AG08396 (cell line): ENCODE results near the gene CLSTN2.

Experiments
- DNase-seq: peaks from one replicate; pipeline ENCODE4 v3.0.0; 2012; ENCODE audit warnings: low spot score, mixed read lengths

The CLSTN2 gene

DNA sequence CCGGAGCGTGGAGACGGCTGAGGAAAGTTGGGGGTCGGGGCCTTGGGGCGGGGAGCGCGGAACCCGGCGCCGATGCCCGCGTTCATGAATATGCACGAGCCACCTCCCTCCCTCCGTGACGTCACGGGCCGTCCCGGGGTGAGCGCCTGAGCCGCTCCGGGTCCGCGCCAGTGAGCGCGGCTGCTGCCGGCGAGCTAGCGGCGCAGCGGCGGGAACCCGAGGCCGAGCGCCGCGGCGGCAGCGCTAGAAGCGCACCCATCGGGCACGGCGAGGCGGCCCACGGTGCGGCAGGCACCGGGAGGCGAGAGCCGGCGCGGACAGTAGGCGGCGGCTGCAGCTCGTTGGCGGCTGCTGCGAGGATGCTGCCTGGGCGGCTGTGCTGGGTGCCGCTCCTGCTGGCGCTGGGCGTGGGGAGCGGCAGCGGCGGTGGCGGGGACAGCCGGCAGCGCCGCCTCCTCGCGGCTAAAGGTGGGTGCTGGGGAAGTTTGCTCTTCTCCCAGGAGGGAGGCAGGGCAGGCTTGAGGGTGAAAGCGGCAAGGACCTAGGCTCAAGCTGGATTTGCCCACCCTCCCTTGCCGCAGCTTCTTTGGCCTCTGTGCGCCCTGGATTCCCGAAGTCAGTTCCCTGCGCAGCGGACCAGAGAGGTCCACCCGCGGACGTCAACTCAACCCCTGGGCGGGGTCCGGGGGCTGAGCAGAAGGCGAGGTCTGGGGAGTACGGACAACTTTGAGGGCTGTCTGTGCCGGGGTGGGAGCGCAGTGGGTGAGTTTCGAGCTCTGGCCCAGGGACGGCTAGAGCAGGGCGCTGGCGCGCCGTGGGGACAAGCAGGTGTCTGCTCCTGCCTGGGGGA, at the start of gene CLSTN2:
CLSTN2 (plus strand) TSS at position 170 of the 850 bp plus-strand sequence.
- DNase-seq: peak; percentile 75

DNA sequence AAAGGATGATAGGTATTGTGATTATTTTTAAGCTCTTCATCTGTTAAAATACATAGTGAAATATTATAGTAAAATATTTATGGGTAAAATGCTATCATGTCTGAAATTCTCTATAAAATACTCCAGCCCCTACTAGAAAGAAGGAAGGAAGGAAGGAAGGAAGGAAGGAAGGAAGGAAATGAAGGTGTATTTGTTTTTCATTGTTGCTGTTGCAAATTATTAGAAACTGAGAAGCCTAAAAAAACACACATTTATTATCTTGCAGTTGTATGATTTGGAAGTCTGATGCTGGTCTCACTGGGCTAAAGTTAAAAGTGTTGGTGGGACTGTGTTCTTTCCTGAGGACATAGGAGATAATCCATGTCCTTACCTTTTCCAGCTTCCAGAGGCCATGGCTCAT, 47.6 kb upstream of the CLSTN2 start:
- DNase-seq: no peak

DNA sequence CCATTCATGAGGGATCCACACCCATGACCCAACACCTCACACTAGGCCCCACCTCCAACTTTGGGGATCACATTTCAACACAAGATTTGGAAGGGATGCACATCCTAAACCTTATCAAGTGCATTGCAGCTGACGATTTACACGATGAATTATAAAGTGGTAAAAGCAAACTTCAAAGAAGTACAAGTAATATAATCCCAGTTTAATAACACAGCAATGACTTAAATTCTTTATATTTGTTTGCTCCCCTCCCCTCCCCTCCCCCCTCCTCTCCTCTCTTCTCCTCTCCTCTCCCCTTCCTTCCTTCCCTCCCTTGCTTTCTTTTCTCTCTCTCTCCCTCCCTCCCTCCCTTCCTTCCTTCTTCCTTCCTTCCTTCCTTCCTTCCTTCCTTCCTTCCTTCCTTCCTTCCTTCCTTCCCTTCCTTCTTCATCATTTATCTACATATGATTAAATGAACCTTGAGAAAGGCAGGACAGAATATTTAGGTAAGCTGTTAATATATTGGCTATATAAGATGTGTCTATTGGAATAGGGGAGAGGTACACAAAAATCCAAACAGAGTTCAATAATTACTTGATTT, 46.3 kb upstream of the CLSTN2 start:
- DNase-seq: no peak

- no peak for DNase-seq
Observed at GRCh38 chr3:139893267-139893962, 41.6 kb upstream of the CLSTN2 start.

DNA sequence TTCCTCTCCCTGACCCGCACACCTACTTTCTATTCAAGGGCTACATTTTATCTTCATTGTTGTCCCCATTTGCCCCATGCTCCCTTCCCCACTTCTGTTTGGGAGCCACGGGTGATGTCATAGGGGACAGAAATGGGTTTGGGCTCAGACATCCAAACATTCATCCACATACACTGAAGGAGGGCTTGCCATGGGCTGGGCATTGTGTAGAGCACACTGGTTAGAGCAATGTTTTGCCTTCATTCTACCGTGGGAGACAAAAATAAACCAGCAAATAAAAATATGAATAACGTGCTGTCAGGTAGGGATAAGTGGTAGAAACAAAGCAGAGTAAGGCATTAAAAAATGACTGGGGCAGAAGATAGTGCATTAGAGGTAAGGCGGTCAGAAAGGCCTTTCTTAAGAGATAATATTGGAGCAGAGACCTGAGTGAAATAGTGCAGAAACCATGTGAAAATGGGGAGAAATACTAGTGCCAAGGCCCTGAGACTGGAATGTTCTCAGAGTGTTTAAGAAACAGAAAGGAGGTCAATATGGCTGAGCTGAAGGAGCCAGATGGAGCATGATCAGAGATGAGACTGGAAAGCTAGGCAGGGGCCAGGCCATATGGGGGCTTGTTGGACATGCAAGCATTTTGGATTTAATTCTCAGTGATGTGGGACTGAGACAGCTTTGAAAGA, 40.9 kb upstream of the CLSTN2 start:
- no peak for DNase-seq

DNA sequence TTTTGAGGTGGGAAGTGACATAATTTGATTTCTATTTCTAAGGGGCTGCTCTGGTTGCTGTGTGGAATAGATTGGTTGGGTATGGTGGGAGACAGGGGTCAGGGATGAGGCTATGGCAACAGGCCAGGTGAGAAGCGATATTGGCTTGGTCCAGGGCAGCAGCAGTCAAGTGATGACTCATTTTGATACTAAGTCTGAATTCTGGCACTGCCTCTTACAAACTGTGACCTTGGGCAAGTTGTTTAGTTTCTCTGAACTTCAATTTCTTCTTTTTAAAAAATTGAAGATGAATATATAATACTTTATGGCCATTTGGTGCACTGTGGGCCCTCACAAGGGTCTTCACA, 40.4 kb upstream of the CLSTN2 start:
- no peak for DNase-seq

GRCh38 chr3:139897759-139898158, 37.2 kb upstream of the CLSTN2 start:
- DNase-seq: no peak

DNA sequence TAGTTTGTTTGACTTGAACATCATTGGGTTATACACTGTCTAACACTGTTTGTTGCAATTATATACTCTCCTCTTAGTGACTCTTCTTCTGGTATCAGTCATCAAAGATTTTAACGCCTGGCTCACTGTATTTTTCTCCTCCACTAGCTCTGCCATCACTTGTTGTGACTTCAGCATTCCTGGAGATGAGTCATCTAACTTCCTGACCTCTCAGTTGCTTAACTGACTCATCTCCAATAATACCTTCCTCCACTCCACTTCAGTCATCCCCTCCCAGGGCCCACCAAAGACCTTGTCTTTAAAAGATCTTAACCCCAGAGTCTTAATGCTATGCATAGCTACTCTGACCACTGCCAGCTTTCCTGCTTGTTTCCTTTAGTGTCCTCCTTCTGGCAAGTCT, 28.6 kb upstream of the CLSTN2 start:
- peak; percentile 9 for DNase-seq

DNA sequence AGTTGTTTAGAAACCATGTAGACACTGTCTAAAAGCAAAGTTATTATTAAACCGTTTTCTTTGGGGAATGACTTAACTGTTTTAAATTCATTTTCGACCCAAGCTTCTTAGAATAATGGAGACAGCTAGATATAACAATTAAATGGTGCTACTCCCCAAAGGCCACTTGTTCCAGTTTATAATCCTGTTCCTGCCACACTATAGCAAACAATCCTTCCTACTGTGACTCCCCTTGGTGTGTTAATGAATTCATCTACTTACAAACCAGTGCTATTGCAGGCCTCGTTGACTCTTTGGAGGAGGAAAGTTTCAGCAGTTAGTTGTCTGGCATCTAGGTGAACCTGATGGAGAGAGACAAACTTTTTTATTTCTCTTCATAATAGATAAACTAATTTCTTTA, 25.2 kb upstream of the CLSTN2 start:
- DNase-seq: no peak

DNA sequence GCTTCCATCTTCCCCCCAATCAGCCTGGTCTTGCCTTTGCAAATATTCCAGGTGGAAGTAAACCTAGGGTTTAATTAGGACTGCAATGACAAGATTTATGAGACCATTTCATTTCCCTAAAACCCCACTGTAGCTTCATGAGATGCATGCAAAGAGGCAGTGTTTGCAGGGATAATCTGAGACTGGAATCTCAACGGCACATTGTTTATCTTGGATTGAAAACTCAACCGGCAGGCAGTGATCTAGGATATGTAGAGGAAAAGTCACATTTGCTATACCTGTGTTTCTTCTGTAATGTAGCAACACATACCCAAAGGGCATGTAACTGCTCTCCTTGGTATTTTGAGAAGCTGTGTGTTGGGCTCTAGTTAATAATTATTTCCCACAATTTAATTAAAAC, 18.7 kb upstream of the CLSTN2 start:
- DNase-seq: no peak

GRCh38 chr3:139917226-139917785, 17.7 kb upstream of the CLSTN2 start:
- no peak for DNase-seq

DNA sequence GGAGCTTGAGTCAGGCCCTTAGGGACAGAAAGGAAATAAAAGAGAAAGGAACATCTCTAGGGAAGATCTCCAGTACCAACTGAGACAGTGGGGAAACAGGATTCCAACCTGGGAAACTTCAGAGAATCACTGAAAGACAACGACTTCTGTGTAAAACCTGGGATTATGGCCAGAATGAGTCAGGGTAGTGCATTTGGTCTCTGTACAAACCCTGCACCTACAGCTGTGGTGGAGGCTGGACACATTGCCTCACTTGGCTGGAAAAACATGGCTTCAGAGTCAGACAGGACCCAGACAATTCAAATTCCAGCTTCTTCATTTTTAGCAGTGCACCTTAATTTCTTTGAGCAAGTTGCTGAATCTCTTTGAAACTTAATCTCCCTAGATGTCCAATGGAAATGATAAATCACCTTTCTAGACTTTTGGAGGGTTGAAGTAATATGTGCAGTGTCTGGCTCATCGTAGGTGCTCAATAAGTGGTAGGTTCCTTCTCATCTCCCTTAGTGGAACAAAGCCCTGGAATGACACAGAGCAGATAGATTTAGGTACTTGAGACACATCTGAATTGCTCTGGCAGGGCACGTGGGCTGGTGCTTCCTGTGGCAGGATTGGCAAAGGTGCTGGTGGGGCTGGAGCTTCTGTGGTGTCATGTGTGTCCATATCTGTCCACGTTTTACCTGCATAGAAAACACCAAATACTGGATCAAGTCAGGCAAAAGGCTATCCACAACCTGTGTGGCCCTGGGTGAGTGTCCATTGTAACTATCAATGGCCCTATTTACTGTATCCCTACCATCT, 6.1 kb upstream of the CLSTN2 start:
- no peak for DNase-seq

DNA sequence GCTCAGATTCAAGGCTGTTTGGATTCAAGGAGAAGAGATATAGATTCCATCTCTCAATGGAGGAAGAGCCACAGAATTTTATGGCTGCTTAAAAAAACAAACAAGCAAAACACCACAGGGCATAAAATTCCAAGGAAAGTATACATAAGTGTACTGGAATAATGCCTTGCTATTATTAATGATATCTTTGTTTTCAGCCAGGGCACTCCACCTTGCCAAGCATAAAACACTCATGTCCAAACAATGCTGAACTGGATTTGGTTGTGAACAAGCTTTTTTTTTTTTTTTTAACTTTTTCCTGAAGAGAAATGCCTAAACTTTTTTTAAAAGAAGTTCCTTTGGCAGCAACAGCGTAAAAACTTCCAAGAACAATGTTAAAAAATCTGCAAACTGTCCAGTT, 4.8 kb upstream of the CLSTN2 start:
- DNase-seq: no peak

GRCh38 chr3:139933766-139934165, 1.2 kb upstream of the CLSTN2 start:
- no peak for DNase-seq

- DNase-seq: peak; percentile 39
Observed at GRCh38 chr3:139934613-139935015, 371 bp upstream of the CLSTN2 start.

DNA sequence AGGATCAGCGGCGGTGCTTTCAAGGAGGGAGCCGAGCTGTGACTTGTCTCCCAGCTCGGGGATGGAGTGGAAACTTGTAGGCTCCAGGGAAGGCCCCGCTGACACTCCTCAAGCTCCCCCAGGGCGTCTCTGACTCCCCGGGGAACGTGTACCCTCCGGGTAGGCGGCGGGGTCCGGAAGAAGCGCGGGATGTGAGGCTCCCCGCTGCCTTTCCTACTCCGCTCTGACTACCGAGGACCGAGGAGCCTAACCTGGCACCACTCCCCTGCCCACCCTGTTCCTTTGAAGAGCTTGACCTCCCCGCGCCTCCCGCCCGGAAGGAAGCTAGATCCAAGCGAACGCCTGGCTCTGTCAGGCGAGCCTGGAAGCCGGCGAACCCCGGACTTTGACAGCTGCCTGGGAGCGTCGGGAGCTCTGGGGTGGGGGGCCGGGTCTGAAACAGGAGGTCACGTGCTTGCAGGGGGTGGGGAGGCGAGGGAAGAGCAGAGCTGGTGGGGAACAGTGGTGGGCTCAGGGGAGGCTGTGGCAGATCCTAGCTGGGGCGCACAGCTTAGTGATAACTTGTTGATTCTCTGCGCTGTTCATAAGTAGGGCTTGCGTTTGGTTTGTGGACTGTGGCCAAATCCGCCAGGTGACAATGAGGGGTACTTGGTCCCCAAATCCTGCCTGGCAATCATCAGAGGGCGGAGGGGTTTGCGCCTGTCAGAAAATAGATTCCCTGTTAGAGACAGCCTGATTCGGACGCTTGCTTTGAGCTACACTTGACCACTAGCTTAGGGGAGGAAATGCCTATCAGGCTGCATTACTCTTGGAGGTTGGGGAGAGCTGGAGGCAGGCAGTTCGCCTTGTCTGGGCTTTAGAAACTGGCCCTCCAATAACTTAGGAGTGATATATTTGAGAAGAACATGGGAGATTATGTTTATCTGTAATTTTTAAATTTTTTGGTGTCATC, 1.2 kb downstream of the CLSTN2 start:
- peak; percentile 12 for DNase-seq

GRCh38 chr3:139937674-139938279, 2.8 kb downstream of the CLSTN2 start:
- DNase-seq: peak; percentile 66

GRCh38 chr3:139939681-139940190, 4.8 kb downstream of the CLSTN2 start:
- DNase-seq: no peak

DNA sequence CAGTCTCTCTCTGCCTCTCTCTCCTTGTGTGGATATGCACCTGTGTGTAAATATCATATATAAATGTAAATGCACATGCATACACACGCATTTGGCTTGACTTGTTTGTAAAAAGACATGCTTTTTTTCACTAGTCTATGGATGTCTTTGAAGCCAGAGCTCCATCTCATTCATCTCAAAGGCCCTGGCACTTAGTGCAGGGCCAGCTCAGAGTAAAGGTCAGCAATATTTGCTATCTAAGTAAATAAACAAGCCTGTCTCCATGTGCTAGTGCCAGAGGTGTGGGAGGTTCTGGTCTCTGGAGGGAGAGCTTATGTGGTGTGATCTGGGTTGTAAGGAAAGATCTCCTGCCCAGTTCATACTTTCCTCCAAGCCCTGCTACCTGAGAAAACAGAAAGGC, 5.6 kb downstream of the CLSTN2 start:
- no peak for DNase-seq

- DNase-seq: no peak
Observed at GRCh38 chr3:139941580-139941979, 6.6 kb downstream of the CLSTN2 start.
